GM18520 (cell line): ENCODE data around the gene ACSF2.
"Not testable (repeated sequence)": the region's sequence is repeated elsewhere in the genome, so short reads cannot be mapped to it uniquely, and the experiment has no call there.

ENCODE experiments used
- ATAC-seq: cut with Tn5 transposase; IDR thresholded peaks from one replicate; pipeline ENCODE4 v1.9.1; 2021; ENCODE audit not compliant: unreplicated experiment

Gene ACSF2

GRCh38 chr17:50462446-50462845 lies 36.4 kb downstream of the ACSF2 start:
- ATAC-seq, result no peak

- ATAC-seq, result no peak
Measured at GRCh38 chr17:50464121-50464520, 38.1 kb downstream of the ACSF2 start.

GRCh38 chr17:50464736-50465135 lies 38.7 kb downstream of the ACSF2 start:
- ATAC-seq, result no peak

GRCh38 chr17:50465171-50465570 lies 39.2 kb downstream of the ACSF2 start:
- no peak for ATAC-seq

- ATAC-seq, result no peak
Measured at GRCh38 chr17:50465635-50466034, 39.6 kb downstream of the ACSF2 start.

GRCh38 chr17:50466371-50467113 lies 40.5 kb downstream of the ACSF2 start:
- ATAC-seq, result no peak

- ATAC-seq, result no peak
Measured at GRCh38 chr17:50467114-50467854, 41.3 kb downstream of the ACSF2 start.

GRCh38 chr17:50467855-50468303 lies 41.9 kb downstream of the ACSF2 start:
- ATAC-seq, result no peak

GRCh38 chr17:50468304-50469207 lies 42.5 kb downstream of the ACSF2 start, which contains the start of gene CHAD:
CHAD (minus strand) TSS chr17:50468880; CDS start chr17:50468813, 67 bp downstream.
- no peak for ATAC-seq

GRCh38 chr17:50469208-50469605 lies 43.2 kb downstream of the ACSF2 start:
- no peak for ATAC-seq

- ATAC-seq, result no peak
Measured at GRCh38 chr17:50469671-50470305, 43.8 kb downstream of the ACSF2 start.

- no peak for ATAC-seq
Measured at GRCh38 chr17:50470426-50470825, 44.4 kb downstream of the ACSF2 start.

GRCh38 chr17:50471009-50471905 lies 45.2 kb downstream of the ACSF2 start:
- ATAC-seq, result no peak

GRCh38 chr17:50472286-50472685 lies 46.3 kb downstream of the ACSF2 start:
- ATAC-seq, result no peak

GRCh38 chr17:50472761-50473161 lies 46.7 kb downstream of the ACSF2 start:
- ATAC-seq, result not testable (repeated sequence)

GRCh38 chr17:50473901-50474300 lies 47.9 kb downstream of the ACSF2 start:
- no peak for ATAC-seq

GRCh38 chr17:50474523-50474922 lies 48.5 kb downstream of the ACSF2 start:
- ATAC-seq, result no peak

- ATAC-seq, result no peak
Measured at GRCh38 chr17:50475362-50475761, 49.3 kb downstream of the ACSF2 start.

GRCh38 chr17:50475775-50476544 lies 49.9 kb downstream of the ACSF2 start:
- not testable (repeated sequence) for ATAC-seq
